Measurements from ENCODE around the gene HSPA9.

- no peak for TF ChIP-seq BCL11A (tag by site-specific recombination; IDR thresholded peaks at IDR 0.05; ENCODE audit: low read depth)
- no peak for TF ChIP-seq ZNF292 (tag by site-specific recombination; IDR thresholded peaks at IDR 0.05; ENCODE audit: borderline replicate concordance, low read depth)
- TF ChIP-seq CTCF (tag by site-specific recombination; IDR thresholded peaks at IDR 0.05), result no peak
- no peak for TF ChIP-seq ZNF670 (tag by site-specific recombination; IDR thresholded peaks at IDR 0.05; ENCODE audit: low read depth)
- TF ChIP-seq ZNF138 (tag by site-specific recombination; IDR thresholded peaks at IDR 0.05; ENCODE audit: borderline replicate concordance), result no peak
- no peak for TF ChIP-seq ZNF121 (tag by site-specific recombination; IDR thresholded peaks at IDR 0.05)
- no peak for TF ChIP-seq PRDM10 (tag by site-specific recombination; IDR thresholded peaks at IDR 0.05)
- no peak for TF ChIP-seq ZNF560 (tag by site-specific recombination; IDR thresholded peaks at IDR 0.05; ENCODE audit: borderline replicate concordance)
- TF ChIP-seq KLF16 (tag by site-specific recombination; IDR thresholded peaks at IDR 0.05), result no peak
- no peak for TF ChIP-seq ZBTB21 (tag by site-specific recombination; IDR thresholded peaks at IDR 0.05)
- no peak for TF ChIP-seq ZNF747 (tag by site-specific recombination; IDR thresholded peaks at IDR 0.05)
- no peak for TF ChIP-seq ZBTB44 (tag by site-specific recombination; IDR thresholded peaks at IDR 0.05)
- TF ChIP-seq ZNF398 (tag by site-specific recombination; IDR thresholded peaks at IDR 0.05), result no peak
- TF ChIP-seq YY2 (tag by site-specific recombination; IDR thresholded peaks at IDR 0.05), result no peak
These were observed 47.9 kb upstream of the HSPA9 start for GRCh38 chr5:138623053-138623452.

Measured in HEK293 (cell line).